ENCODE measurements around the gene ATP6V0A4.
"Not testable (repeated sequence)": the region's sequence is repeated elsewhere in the genome, so short reads cannot be mapped to it uniquely, and the experiment has no call there.

The ATP6V0A4 gene

GRCh38 chr7:138821912-138822311 is 23.9 kb upstream of the ATP6V0A4 start:
- no peak for ATAC-seq (ENCODE audit: low read depth)

GRCh38 chr7:138819625-138820024 is 21.6 kb upstream of the ATP6V0A4 start:
- ATAC-seq (ENCODE audit: low read depth) (no peak), DNase-seq (ENCODE audit: low spot score in 2 of 2) (no peak)
- Mint-ChIP-seq H3K9me3 (no peaks in the 10 kb centered on the region), H3K27ac (no peak overlapping the region), H3K27me3 (no peaks in the 10 kb centered on the region), H3K4me3 (no peak overlapping the region), H3K36me3 (no peaks in the 10 kb centered on the region), H3K4me1 (no peaks in the 10 kb centered on the region)

More at GRCh38 chr7:138821912-138822311, 23.9 kb upstream of the ATP6V0A4 start:
- H3K27ac Mint-ChIP-seq = no peak overlapping the region
- no peaks in the 10 kb centered on the region for H3K36me3 Mint-ChIP-seq
- DNase-seq (ENCODE audit: low spot score in 2 of 2) = no peak
- H3K9me3 Mint-ChIP-seq = peaks cover 2% of the 10 kb centered on the region
- peaks cover 2% of the 10 kb centered on the region for H3K27me3 Mint-ChIP-seq
- no peak overlapping the region for H3K4me3 Mint-ChIP-seq
- H3K4me1 Mint-ChIP-seq = no peaks in the 10 kb centered on the region

GRCh38 chr7:138816650-138817049 is 18.7 kb upstream of the ATP6V0A4 start:
- DNase-seq (ENCODE audit: low spot score in 2 of 2) (no peak), ATAC-seq (ENCODE audit: low read depth) (no peak)
- Mint-ChIP-seq H3K27ac (no peak overlapping the region), H3K4me1 (no peaks in the 10 kb centered on the region), H3K9me3 (no peaks in the 10 kb centered on the region), H3K4me3 (no peak overlapping the region), H3K27me3 (no peaks in the 10 kb centered on the region), H3K36me3 (no peaks in the 10 kb centered on the region)

DNA sequence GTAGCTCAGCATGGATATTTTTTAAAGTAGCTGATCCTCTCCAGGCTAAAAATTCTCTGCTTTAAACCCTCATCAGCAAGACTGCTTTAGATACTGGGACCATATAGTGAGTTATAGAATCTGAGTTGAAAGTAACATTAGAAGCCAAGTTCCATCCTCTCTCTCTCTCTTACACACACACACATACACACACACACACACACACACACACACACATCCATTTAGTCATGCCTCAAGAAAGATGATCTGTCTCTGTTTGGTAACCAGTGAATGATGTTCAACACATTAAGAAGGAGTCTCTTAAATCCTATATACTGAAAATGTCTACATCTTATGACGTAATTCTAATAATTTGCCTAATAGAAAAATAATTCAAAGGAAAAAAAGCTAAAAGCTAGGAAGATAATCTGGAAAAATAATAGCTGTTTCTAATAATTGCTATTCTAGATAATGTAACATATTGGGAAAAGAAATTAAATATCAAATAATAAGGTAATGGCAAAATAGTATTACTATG is 16.9 kb upstream of the ATP6V0A4 start:
- H3K36me3 Mint-ChIP-seq = no peaks in the 10 kb centered on the region
- no peak overlapping the region for H3K4me3 Mint-ChIP-seq
- ATAC-seq (ENCODE audit: low read depth) = no peak
- no peaks in the 10 kb centered on the region for H3K27me3 Mint-ChIP-seq
- no peaks in the 10 kb centered on the region for H3K9me3 Mint-ChIP-seq
- no peak for DNase-seq (ENCODE audit: low spot score in 2 of 2)
- H3K4me1 Mint-ChIP-seq = no peaks in the 10 kb centered on the region
- no peak overlapping the region for H3K27ac Mint-ChIP-seq

DNA sequence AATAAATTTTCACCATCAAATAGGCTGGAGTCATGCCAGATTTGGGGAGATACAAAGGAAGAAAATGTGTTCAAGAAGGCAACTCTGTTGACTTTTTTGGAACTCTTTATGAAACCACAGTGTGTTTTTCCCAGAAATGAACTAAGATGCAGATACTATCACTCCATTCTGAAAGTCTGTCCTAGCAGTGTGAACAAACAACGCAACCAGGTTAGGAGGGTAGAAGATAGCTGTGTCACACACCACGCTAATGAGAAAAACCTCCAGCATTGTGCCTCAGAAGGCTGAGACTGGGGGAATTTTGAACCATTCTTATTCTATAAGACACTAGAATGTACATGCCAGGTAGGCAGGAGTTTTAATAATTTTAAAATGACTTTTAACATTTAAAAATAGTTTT is 15.9 kb upstream of the ATP6V0A4 start:
- Mint-ChIP-seq H3K27me3 (no peaks in the 10 kb centered on the region), H3K27ac (no peak overlapping the region), H3K4me3 (no peak overlapping the region), H3K9me3 (no peaks in the 10 kb centered on the region), H3K4me1 (no peaks in the 10 kb centered on the region), H3K36me3 (no peaks in the 10 kb centered on the region)
- DNase-seq (ENCODE audit: low spot score in 2 of 2) (no peak), ATAC-seq (ENCODE audit: low read depth) (no peak)

DNA sequence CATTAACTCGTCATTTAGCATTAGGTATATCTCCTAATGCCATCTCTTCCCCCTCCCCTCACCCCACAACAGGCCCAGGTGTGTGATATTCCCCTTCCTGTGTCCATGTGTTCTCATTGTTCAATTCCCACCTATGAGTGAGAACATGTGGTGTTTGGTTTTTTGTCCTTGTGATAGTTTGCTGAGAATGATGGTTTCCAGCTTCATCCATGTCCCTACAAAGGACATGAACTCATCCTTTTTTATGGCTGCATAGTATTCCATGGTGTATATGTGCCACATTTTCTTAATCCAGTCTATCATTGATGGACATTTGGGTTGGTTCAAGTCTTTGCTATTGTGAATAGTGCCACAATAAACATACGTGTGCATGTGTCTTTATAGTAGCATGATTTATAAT is 13.3 kb upstream of the ATP6V0A4 start:
- not testable (repeated sequence) for H3K4me1 Mint-ChIP-seq; DNase-seq (ENCODE audit: low spot score in 2 of 2); H3K4me3 Mint-ChIP-seq; H3K27me3 Mint-ChIP-seq; H3K9me3 Mint-ChIP-seq; H3K27ac Mint-ChIP-seq; ATAC-seq (ENCODE audit: low read depth); H3K36me3 Mint-ChIP-seq

GRCh38 chr7:138809346-138809745 is 11.3 kb upstream of the ATP6V0A4 start:
- no peak overlapping the region for H3K27ac Mint-ChIP-seq
- ATAC-seq (ENCODE audit: low read depth) (no peak), DNase-seq (ENCODE audit: low spot score in 2 of 2) (no peak)
- no peaks in the 10 kb centered on the region for H3K4me1 Mint-ChIP-seq
- H3K9me3 Mint-ChIP-seq = peaks cover 2% of the 10 kb centered on the region
- peaks cover 2% of the 10 kb centered on the region for H3K36me3 Mint-ChIP-seq
- H3K27me3 Mint-ChIP-seq = no peaks in the 10 kb centered on the region
- H3K4me3 Mint-ChIP-seq = no peak overlapping the region

DNA sequence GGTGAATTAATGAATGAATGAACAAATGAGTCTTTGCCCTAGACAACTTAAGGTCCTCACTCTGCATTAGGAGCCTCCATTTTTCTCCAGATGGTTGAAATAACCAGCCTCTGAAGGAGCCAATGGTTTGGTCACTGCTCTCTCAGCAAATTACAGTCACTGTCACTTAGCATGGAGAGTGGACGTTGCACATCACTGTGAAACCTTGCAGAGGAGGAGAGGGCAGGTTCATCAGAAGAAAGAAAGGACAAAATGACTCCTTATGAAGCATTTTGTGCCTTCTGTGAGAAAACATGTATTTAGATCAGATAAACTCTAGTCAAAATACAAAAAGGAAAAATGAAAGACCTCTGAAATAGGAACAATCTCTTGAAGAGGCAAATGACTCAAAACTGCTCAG is 6.6 kb upstream of the ATP6V0A4 start:
- no peak overlapping the region for H3K4me3 Mint-ChIP-seq

DNA sequence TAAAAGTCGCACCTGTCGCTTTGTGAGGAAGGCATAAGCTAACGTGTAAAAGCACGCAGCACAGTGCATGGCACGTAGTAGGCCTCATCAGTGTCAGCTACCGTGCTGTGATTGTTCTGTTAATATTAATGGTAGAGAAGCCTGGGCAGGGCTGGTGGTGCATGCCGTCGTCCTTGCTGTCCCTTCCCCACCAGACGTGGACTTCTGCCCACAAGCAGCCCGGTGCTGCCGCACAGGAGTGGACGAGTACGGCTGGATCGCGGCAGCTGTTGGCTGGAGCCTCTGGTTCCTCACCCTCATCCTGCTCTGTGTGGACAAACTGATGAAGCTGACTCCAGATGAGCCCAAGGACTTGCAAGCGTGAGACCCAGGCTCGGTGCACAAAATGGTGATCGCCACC is 4.7 kb upstream of the ATP6V0A4 start:
- Mint-ChIP-seq H3K9me3 (no peaks in the 10 kb centered on the region), H3K4me3 (no peak overlapping the region), H3K36me3 (no peaks in the 10 kb centered on the region), H3K27me3 (peaks cover 6% of the 10 kb centered on the region), H3K27ac (no peak overlapping the region), H3K4me1 (no peaks in the 10 kb centered on the region)
- no peak for ATAC-seq (ENCODE audit: low read depth)
- DNase-seq (ENCODE audit: low spot score in 2 of 2) = no peak

More for the DNA sequence above, 6.6 kb upstream of the ATP6V0A4 start:
- Mint-ChIP-seq H3K27ac (no peak overlapping the region), H3K4me1 (no peaks in the 10 kb centered on the region), H3K36me3 (peaks cover 2% of the 10 kb centered on the region), H3K9me3 (peaks cover 2% of the 10 kb centered on the region), H3K27me3 (peaks cover 3% of the 10 kb centered on the region)
- ATAC-seq (ENCODE audit: low read depth) (no peak), DNase-seq (ENCODE audit: low spot score in 2 of 2) (no peak)

DNA sequence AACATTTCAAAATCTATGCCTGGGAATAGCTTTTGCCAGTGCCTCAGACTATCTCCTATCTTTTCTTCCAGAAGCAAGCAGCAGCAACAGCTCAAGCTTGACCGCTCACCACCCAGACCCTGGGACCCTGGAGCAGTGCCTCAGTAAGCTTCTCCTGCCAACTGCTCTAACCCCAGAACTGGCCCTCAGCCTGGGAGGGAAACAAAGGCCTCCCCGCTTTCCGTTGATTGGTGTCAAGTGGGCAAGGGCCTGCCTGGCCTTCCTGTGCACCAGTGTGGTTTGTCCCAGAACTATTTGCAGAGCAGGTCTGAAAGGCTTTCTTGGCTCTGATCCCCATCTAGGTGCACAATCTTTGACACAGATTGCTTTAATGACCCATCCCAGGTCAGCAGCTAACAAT is 3.3 kb upstream of the ATP6V0A4 start:
- no peak overlapping the region for H3K27ac Mint-ChIP-seq
- H3K4me1 Mint-ChIP-seq = no peaks in the 10 kb centered on the region
- H3K9me3 Mint-ChIP-seq = no peaks in the 10 kb centered on the region
- DNase-seq (ENCODE audit: low spot score in 2 of 2) (no peak), ATAC-seq (ENCODE audit: low read depth) (no peak)
- H3K27me3 Mint-ChIP-seq = peaks cover 8% of the 10 kb centered on the region
- H3K4me3 Mint-ChIP-seq = no peak overlapping the region
- no peaks in the 10 kb centered on the region for H3K36me3 Mint-ChIP-seq

DNA sequence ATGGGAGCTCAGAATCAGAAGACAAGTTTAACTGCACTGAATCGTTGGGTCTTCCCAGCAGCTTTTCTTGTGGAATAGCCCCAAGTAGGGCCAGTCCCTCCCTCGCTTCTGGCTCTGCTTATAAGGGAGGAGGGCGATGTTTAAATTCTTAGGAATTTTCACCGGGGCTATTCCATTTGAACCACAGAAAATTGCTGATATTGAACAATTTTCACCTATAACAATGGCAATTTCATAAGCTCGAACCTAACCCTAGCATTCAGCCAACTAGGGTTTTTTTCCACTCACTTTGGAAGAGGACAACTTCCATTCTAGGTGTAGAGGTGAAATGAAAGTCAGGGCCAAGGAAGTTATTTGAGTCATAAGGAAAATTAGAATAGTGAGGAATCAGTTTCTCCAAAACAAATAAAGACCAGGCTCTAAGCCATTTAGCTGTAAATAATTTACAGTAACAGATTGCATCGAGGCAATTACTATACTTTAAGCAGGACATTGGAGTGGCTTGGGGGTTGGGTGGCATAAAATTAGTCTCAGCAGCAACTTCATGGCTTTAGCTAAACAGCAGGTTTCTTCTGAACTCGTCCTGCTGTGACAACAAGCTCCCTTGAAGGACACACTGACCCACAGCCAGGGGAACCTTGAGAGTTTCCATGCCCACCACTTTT is 1.5 kb upstream of the ATP6V0A4 start:
- no peak overlapping the region for H3K27ac Mint-ChIP-seq
- no peak overlapping the region for H3K4me3 Mint-ChIP-seq

DNA sequence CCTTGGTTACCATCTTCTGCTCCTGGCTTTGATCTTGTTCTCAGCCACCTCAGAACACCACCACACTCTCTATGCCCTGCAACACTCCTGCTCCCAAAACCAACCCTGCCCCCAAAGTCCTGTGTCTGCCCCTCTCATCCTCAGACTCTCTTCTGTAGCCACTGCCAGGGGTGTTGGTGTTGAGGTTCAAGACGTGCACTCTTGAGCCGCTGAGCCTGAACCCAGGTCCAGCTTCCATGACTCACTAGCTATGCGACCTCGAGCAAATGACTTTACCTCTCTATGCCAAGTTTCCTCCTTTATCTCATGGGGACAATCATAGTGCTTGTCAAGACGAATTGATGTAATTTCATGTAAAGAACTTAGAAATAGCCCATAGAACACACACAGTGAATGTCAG is 840 bp upstream of the ATP6V0A4 start:
- Mint-ChIP-seq H3K27me3 (peaks cover 6% of the 10 kb centered on the region), H3K36me3 (no peaks in the 10 kb centered on the region), H3K27ac (no peak overlapping the region), H3K9me3 (no peaks in the 10 kb centered on the region), H3K4me3 (no peak overlapping the region), H3K4me1 (no peaks in the 10 kb centered on the region)
- ATAC-seq (ENCODE audit: low read depth) (no peak), DNase-seq (ENCODE audit: low spot score in 2 of 2) (no peak)

More for the DNA sequence above, 1.5 kb upstream of the ATP6V0A4 start:
- H3K36me3 Mint-ChIP-seq = no peaks in the 10 kb centered on the region
- H3K4me1 Mint-ChIP-seq = no peaks in the 10 kb centered on the region
- no peaks in the 10 kb centered on the region for H3K9me3 Mint-ChIP-seq
- H3K27me3 Mint-ChIP-seq = peaks cover 8% of the 10 kb centered on the region
- ATAC-seq (ENCODE audit: low read depth) (no peak), DNase-seq (ENCODE audit: low spot score in 2 of 2) (no peak)

- not testable (repeated sequence) for DNase-seq (ENCODE audit: low spot score in 2 of 2); H3K27ac Mint-ChIP-seq; H3K27me3 Mint-ChIP-seq; H3K36me3 Mint-ChIP-seq; H3K9me3 Mint-ChIP-seq; ATAC-seq (ENCODE audit: low read depth); H3K4me3 Mint-ChIP-seq; H3K4me1 Mint-ChIP-seq
Measured at GRCh38 chr7:138797046-138797445, 950 bp downstream of the ATP6V0A4 start.

GRCh38 chr7:138796038-138796615 is 1.9 kb downstream of the ATP6V0A4 start:
- H3K9me3 Mint-ChIP-seq = peaks cover 3% of the 10 kb centered on the region
- no peak for DNase-seq (ENCODE audit: low spot score in 2 of 2)
- H3K36me3 Mint-ChIP-seq = no peaks in the 10 kb centered on the region
- peaks cover 7% of the 10 kb centered on the region for H3K27me3 Mint-ChIP-seq
- H3K27ac Mint-ChIP-seq = no peak overlapping the region
- ATAC-seq (ENCODE audit: low read depth) = no peak
- H3K4me1 Mint-ChIP-seq = no peaks in the 10 kb centered on the region
- no peak overlapping the region for H3K4me3 Mint-ChIP-seq
